ENCODE measurements around the gene SSBP4. TPM values are rescaled to one million over a fixed set of nuclear protein-coding genes. Genes with fewer than 3 reads are reported as not detected.

Gene SSBP4
- total and polyA plus RNA-seq, 9 of the 15 experiments (the other 6 are each of a cell fraction or from before 2014, with no cell fraction given): 1.1 to 189 (median 39.0) TPM

GRCh38 chr19:18445262-18445948, 26.2 kb downstream of the SSBP4 start (continued):
- TF ChIP-seq TSHZ1 (CRISPR knock-in tag; IDR thresholded peaks at IDR 0.05) (no peak), NFXL1 (CRISPR knock-in tag; IDR thresholded peaks at IDR 0.05) (no peak), SMARCA5 (IDR thresholded peaks at IDR 0.05) (no peak), MBD2 (IDR thresholded peaks at IDR 0.05; ENCODE audit: borderline replicate concordance, low read depth) (no peak), TEAD1 (CRISPR knock-in tag; IDR thresholded peaks at IDR 0.05) (no peak), SNAPC5 (CRISPR knock-in tag; IDR thresholded peaks at IDR 0.05) (no peak)

Measured in K562 (cell line).